ENCODE results near the gene NID1.
"Not testable (repeated sequence)": the region's sequence is repeated elsewhere in the genome, so short reads cannot be mapped to it uniquely, and the experiment has no call there.

Gene NID1

DNA sequence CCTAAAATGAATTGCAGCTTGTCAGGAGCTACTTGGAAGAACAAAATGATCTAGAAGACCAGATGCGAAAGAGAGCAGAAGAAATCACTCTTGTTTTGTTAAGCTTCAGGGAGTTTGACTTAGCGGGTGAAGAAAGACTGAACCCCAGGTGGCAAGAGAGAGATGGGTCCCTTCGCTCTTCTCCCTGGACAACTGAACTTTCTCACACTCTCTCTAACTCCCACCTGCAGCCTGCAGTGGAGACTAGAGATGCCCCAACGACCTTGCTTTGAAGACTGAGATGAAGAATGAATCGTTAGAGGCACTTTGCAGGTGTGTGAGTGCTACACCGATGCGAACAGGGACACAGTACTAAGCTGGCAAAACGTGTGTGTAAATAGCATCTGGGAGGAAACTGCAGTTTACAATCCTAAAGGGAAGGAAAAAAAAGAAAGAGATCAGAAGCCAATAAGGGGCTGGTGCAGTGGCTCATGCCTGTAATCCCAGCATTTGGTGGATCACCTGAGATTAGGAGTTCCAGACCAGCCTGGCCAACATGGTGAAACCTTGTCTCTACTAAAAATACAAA, 133.6 kb downstream of the NID1 start:
- no peak for DNase-seq

- no peak for DNase-seq
These were observed 134.3 kb downstream of the NID1 start for GRCh38 chr1:235930543-235930942.

DNA sequence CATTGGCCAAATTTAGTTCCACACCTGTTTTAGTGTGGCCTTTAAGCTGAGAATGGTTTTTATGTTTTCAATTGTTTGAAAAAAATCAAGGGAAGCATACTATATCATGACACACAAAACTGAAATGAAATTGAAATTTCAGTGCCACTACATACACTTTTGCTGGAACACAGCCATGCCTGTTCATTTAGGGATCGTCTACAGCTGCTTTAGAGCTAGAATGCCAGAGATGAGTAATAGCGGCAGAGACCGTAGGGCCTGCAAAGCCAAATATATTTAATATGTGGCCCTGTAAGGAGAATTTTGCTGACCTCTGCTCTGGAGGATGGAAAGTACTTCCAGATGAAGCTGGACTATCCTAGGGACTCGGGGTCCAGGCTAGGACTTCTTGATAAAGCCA, 135.7 kb downstream of the NID1 start:
- DNase-seq: no peak

DNA sequence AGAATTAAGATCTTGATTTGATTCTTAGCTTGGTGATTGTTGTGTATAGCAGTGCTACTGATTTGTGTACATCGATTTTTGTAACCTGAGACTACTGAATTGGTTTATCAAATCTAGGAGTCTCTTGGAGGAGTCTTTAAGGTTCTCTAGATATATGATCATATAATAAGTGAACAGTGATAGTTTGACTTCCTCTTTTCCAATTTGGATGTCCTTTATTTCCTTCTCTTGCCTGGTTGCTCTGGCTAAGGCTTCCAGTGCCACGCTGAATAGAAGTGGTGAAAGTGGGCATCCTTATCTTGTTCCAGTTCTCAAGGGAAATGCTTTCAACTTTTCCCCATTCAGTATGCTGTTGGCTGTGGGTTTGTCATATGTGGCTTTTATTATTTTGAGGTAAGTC, 136.7 kb downstream of the NID1 start:
- DNase-seq: no peak

GRCh38 chr1:235927551-235927950, 137.3 kb downstream of the NID1 start:
- not testable (repeated sequence) for DNase-seq
